ENCODE measurements around the gene NAV3. TPM values are rescaled to one million over a fixed set of nuclear protein-coding genes. Genes with fewer than 3 reads are reported as not detected.

Gene NAV3
- total RNA-seq, 2 donors from 2014 or later: not detected

GRCh38 chr12:78146365-78146772 is 315.7 kb downstream of the NAV3 start:
- DNase-seq (no peak), ATAC-seq (replicated peaks in 1 of 2) (no peak)
- H3K4me1 Mint-ChIP-seq (ENCODE audit: low read depth): no peaks in the 10 kb centered on the region
- H3K27ac Mint-ChIP-seq: no peak overlapping the region
- no peaks in the 10 kb centered on the region for H3K27me3 Mint-ChIP-seq (ENCODE audit: low read depth)
- H3K4me3 Mint-ChIP-seq: no peak overlapping the region
- H3K36me3 Mint-ChIP-seq (ENCODE audit: insufficient read depth in 2 of 2): no peaks in the 10 kb centered on the region
- no peaks in the 10 kb centered on the region for H3K9me3 Mint-ChIP-seq

GRCh38 chr12:78149459-78149858 is 318.8 kb downstream of the NAV3 start:
- no peak for ATAC-seq (replicated peaks in 1 of 2)
- no peak for DNase-seq
- Mint-ChIP-seq H3K4me3 (no peak overlapping the region), H3K9me3 (no peaks in the 10 kb centered on the region), H3K27me3 (ENCODE audit: low read depth) (no peaks in the 10 kb centered on the region), H3K27ac (no peak overlapping the region), H3K4me1 (ENCODE audit: low read depth) (no peaks in the 10 kb centered on the region), H3K36me3 (ENCODE audit: insufficient read depth in 2 of 2) (no peaks in the 10 kb centered on the region)

GRCh38 chr12:78155546-78155945 is 324.9 kb downstream of the NAV3 start:
- Mint-ChIP-seq H3K9me3 (peaks cover 3 to 5% of the 10 kb centered on the region in 2 donors), H3K4me3 (no peak overlapping the region), H3K36me3 (ENCODE audit: insufficient read depth in 2 of 2) (no peaks in the 10 kb centered on the region), H3K4me1 (ENCODE audit: low read depth) (no peaks in the 10 kb centered on the region), H3K27me3 (ENCODE audit: low read depth) (no peaks in the 10 kb centered on the region), H3K27ac (no peak overlapping the region)
- DNase-seq: no peak
- no peak for ATAC-seq (replicated peaks in 1 of 2)

GRCh38 chr12:78156751-78157150 is 326.1 kb downstream of the NAV3 start:
- Mint-ChIP-seq H3K4me1 (ENCODE audit: low read depth) (no peaks in the 10 kb centered on the region), H3K27ac (no peak overlapping the region), H3K4me3 (no peak overlapping the region), H3K27me3 (ENCODE audit: low read depth) (no peaks in the 10 kb centered on the region), H3K9me3 (peaks cover 3 to 8% of the 10 kb centered on the region in 2 donors), H3K36me3 (ENCODE audit: insufficient read depth in 2 of 2) (no peaks in the 10 kb centered on the region)
- ATAC-seq (replicated peaks in 1 of 2) (no peak), DNase-seq (no peak)

GRCh38 chr12:78157199-78157598 is 326.5 kb downstream of the NAV3 start:
- H3K9me3 Mint-ChIP-seq: peaks cover 3 to 8% of the 10 kb centered on the region in 2 donors
- H3K36me3 Mint-ChIP-seq (ENCODE audit: insufficient read depth in 2 of 2): no peaks in the 10 kb centered on the region
- H3K27me3 Mint-ChIP-seq (ENCODE audit: low read depth): no peaks in the 10 kb centered on the region
- no peak for ATAC-seq (replicated peaks in 1 of 2)
- no peaks in the 10 kb centered on the region for H3K4me1 Mint-ChIP-seq (ENCODE audit: low read depth)
- no peak overlapping the region for H3K27ac Mint-ChIP-seq
- no peak for DNase-seq
- no peak overlapping the region for H3K4me3 Mint-ChIP-seq

GRCh38 chr12:78164154-78164553 is 333.5 kb downstream of the NAV3 start:
- H3K9me3 Mint-ChIP-seq: peaks cover 3% of the 10 kb centered on the region in 2 donors

GRCh38 chr12:78167510-78167909 is 336.8 kb downstream of the NAV3 start:
- Mint-ChIP-seq H3K9me3 (peaks cover 1 to 8% of the 10 kb centered on the region in 2 donors), H3K27ac (no peak overlapping the region), H3K27me3 (ENCODE audit: low read depth) (no peaks in the 10 kb centered on the region), H3K4me3 (no peak overlapping the region), H3K36me3 (ENCODE audit: insufficient read depth in 2 of 2) (peaks cover 0 to 2% of the 10 kb centered on the region in 2 donors), H3K4me1 (ENCODE audit: low read depth) (no peaks in the 10 kb centered on the region)
- DNase-seq (no peak), ATAC-seq (replicated peaks in 1 of 2) (no peak)

More at GRCh38 chr12:78164154-78164553, 333.5 kb downstream of the NAV3 start:
- Mint-ChIP-seq H3K27ac (no peak overlapping the region), H3K4me3 (no peak overlapping the region), H3K4me1 (ENCODE audit: low read depth) (no peaks in the 10 kb centered on the region), H3K36me3 (ENCODE audit: insufficient read depth in 2 of 2) (peaks cover 0 to 2% of the 10 kb centered on the region in 2 donors), H3K27me3 (ENCODE audit: low read depth) (no peaks in the 10 kb centered on the region)
- ATAC-seq (replicated peaks in 1 of 2) (no peak), DNase-seq (no peak)

GRCh38 chr12:78171061-78171460 is 340.4 kb downstream of the NAV3 start:
- no peaks in the 10 kb centered on the region for H3K36me3 Mint-ChIP-seq (ENCODE audit: insufficient read depth in 2 of 2)
- no peak for ATAC-seq (replicated peaks in 1 of 2)
- peaks cover 1 to 6% of the 10 kb centered on the region in 2 donors for H3K9me3 Mint-ChIP-seq
- no peaks in the 10 kb centered on the region for H3K27me3 Mint-ChIP-seq (ENCODE audit: low read depth)
- no peak overlapping the region for H3K4me3 Mint-ChIP-seq
- no peak for DNase-seq
- H3K4me1 Mint-ChIP-seq (ENCODE audit: low read depth): no peaks in the 10 kb centered on the region
- no peak overlapping the region for H3K27ac Mint-ChIP-seq

- H3K27ac Mint-ChIP-seq: no peak overlapping the region
- ATAC-seq (replicated peaks in 1 of 2): no peak
These were observed 345.9 kb downstream of the NAV3 start for GRCh38 chr12:78176643-78177042.

GRCh38 chr12:78177298-78177697 is 346.6 kb downstream of the NAV3 start:
- Mint-ChIP-seq H3K4me1 (ENCODE audit: low read depth) (no peaks in the 10 kb centered on the region), H3K27me3 (ENCODE audit: low read depth) (no peaks in the 10 kb centered on the region), H3K36me3 (ENCODE audit: insufficient read depth in 2 of 2) (no peaks in the 10 kb centered on the region), H3K4me3 (no peak overlapping the region), H3K27ac (no peak overlapping the region), H3K9me3 (peaks cover 0 to 1% of the 10 kb centered on the region in 2 donors)
- ATAC-seq (replicated peaks in 1 of 2): no peak
- DNase-seq: no peak

More at GRCh38 chr12:78176643-78177042, 345.9 kb downstream of the NAV3 start:
- Mint-ChIP-seq H3K4me3 (no peak overlapping the region), H3K36me3 (ENCODE audit: insufficient read depth in 2 of 2) (no peaks in the 10 kb centered on the region), H3K27me3 (ENCODE audit: low read depth) (no peaks in the 10 kb centered on the region), H3K4me1 (ENCODE audit: low read depth) (no peaks in the 10 kb centered on the region), H3K9me3 (peaks cover 0 to 1% of the 10 kb centered on the region in 2 donors)
- no peak for DNase-seq

- Mint-ChIP-seq H3K36me3 (ENCODE audit: insufficient read depth in 2 of 2) (no peaks in the 10 kb centered on the region), H3K4me1 (ENCODE audit: low read depth) (no peaks in the 10 kb centered on the region), H3K27ac (no peak overlapping the region), H3K4me3 (no peak overlapping the region), H3K9me3 (peaks cover under 1 to 3% of the 10 kb centered on the region in 2 donors), H3K27me3 (ENCODE audit: low read depth) (no peaks in the 10 kb centered on the region)
- DNase-seq (no peak), ATAC-seq (replicated peaks in 1 of 2) (no peak)
These were observed 348.7 kb downstream of the NAV3 start for GRCh38 chr12:78179346-78179745.

GRCh38 chr12:78181544-78182162 is 351.0 kb downstream of the NAV3 start:
- DNase-seq (no peak), ATAC-seq (replicated peaks in 1 of 2) (no peak)
- Mint-ChIP-seq H3K27me3 (ENCODE audit: low read depth) (no peaks in the 10 kb centered on the region), H3K4me1 (ENCODE audit: low read depth) (no peaks in the 10 kb centered on the region), H3K36me3 (ENCODE audit: insufficient read depth in 2 of 2) (no peaks in the 10 kb centered on the region), H3K27ac (no peak overlapping the region), H3K4me3 (no peak overlapping the region), H3K9me3 (peaks cover 0 to 3% of the 10 kb centered on the region in 2 donors)

- Mint-ChIP-seq H3K27ac (no peak overlapping the region), H3K4me3 (no peak overlapping the region), H3K36me3 (ENCODE audit: insufficient read depth in 2 of 2) (no peaks in the 10 kb centered on the region), H3K4me1 (ENCODE audit: low read depth) (no peaks in the 10 kb centered on the region), H3K9me3 (peaks cover 0 to 3% of the 10 kb centered on the region in 2 donors), H3K27me3 (ENCODE audit: low read depth) (no peaks in the 10 kb centered on the region)
- DNase-seq (no peak), ATAC-seq (replicated peaks in 1 of 2) (no peak)
These were observed 353.1 kb downstream of the NAV3 start for GRCh38 chr12:78183824-78184223.

GRCh38 chr12:78185109-78185508 is 354.4 kb downstream of the NAV3 start:
- Mint-ChIP-seq H3K4me3 (no peak overlapping the region), H3K27me3 (ENCODE audit: low read depth) (no peaks in the 10 kb centered on the region), H3K27ac (no peak overlapping the region), H3K4me1 (ENCODE audit: low read depth) (no peaks in the 10 kb centered on the region), H3K36me3 (ENCODE audit: insufficient read depth in 2 of 2) (no peaks in the 10 kb centered on the region), H3K9me3 (peaks cover 0 to 3% of the 10 kb centered on the region in 2 donors)
- DNase-seq (no peak), ATAC-seq (replicated peaks in 1 of 2) (no peak)

All from activated T-cell treated with anti-CD3 and anti-CD28 coated beads, Interleukin-2, amount 50 U/mL, for 72 hours (primary cell).